Measurements from ENCODE around the gene SLAIN2. TPM values are rescaled to one million over a fixed set of nuclear protein-coding genes. Genes with fewer than 3 reads are reported as not detected.
"Not testable (repeated sequence)": the region's sequence is repeated elsewhere in the genome, so short reads cannot be mapped to it uniquely, and the experiment has no call there.

Gene SLAIN2
- total and polyA plus RNA-seq, 11 donors: 26.0 to 178 (median 124) TPM

GRCh38 chr4:48307528-48307927 is 33.8 kb upstream of the SLAIN2 start:
- Histone ChIP-seq H3K9me3 (no peaks in the 10 kb centered on the region), H3K4me1 (no peaks in the 10 kb centered on the region), H3K4me3 (no peak overlapping the region), H3K36me3 (no peaks in the 10 kb centered on the region), H3K27me3 (no peaks in the 10 kb centered on the region), H3K27ac (no peak overlapping the region)
- intact Hi-C loops (cut with DNase I): no loop called here
- WGBS, 4 donors: 82 to 91% (median 88%) methylated on average over 5 of the region's 5 CpGs
- no peak for ATAC-seq
- DNase-seq: no peak
- TF ChIP-seq POLR2A (IDR thresholded peaks at IDR 0.05) (no peak), CTCF (IDR thresholded peaks at IDR 0.05) (no peak)

- no peaks in the 10 kb centered on the region for H3K9me3 ChIP-seq
- ATAC-seq (no peak), DNase-seq (no peak)
- H3K4me3 ChIP-seq: no peak overlapping the region
- no peaks in the 10 kb centered on the region for H3K36me3 ChIP-seq
- no peaks in the 10 kb centered on the region for H3K4me1 ChIP-seq
- no peak overlapping the region for H3K27ac ChIP-seq
- no peak for TF ChIP-seq CTCF (IDR thresholded peaks at IDR 0.05)
- TF ChIP-seq POLR2A (IDR thresholded peaks at IDR 0.05): no peak
- intact Hi-C loops (cut with DNase I): no loop called here
- H3K27me3 ChIP-seq: no peaks in the 10 kb centered on the region
- 86 to 95% (median 93%) methylated on average over 2 of the region's 2 CpGs for WGBS, 4 donors
Measured at GRCh38 chr4:48308901-48309300, 32.4 kb upstream of the SLAIN2 start.

- Histone ChIP-seq H3K4me3 (no peak overlapping the region), H3K36me3 (no peaks in the 10 kb centered on the region), H3K27me3 (no peaks in the 10 kb centered on the region), H3K9me3 (no peaks in the 10 kb centered on the region), H3K27ac (no peak overlapping the region), H3K4me1 (no peaks in the 10 kb centered on the region)
- ATAC-seq: no peak
- intact Hi-C loops (cut with DNase I): loop anchor here in 2 of 10 donors (10.0 kb wide), 2 partner anchors 123 to 233 kb away; no protein-coding TSS in a partner anchor
- TF ChIP-seq CTCF (IDR thresholded peaks at IDR 0.05) (no peak), POLR2A (IDR thresholded peaks at IDR 0.05) (no peak)
- no peak for DNase-seq
- WGBS, 4 donors: 77 to 88% (median 84%) methylated on average over 3 of the region's 3 CpGs
Measured at GRCh38 chr4:48311896-48312295, 29.4 kb upstream of the SLAIN2 start.

- intact Hi-C loops (cut with DNase I): loop anchor here in 2 of 10 donors (10.0 kb wide), 2 partner anchors 120 to 230 kb away; no protein-coding TSS in a partner anchor
- not testable (repeated sequence) for ATAC-seq
Measured at GRCh38 chr4:48314746-48315145, 26.6 kb upstream of the SLAIN2 start.

More at GRCh38 chr4:48314746-48315145, 26.6 kb upstream of the SLAIN2 start:
- H3K4me1 ChIP-seq, DNase-seq, H3K36me3 ChIP-seq, H3K9me3 ChIP-seq, H3K27me3 ChIP-seq, H3K4me3 ChIP-seq, H3K27ac ChIP-seq: not testable (repeated sequence)

Data from heart left ventricle (tissue), 16 donors.